HL-60/S4 treated with phorbol 12-myristate 13-acetate at 8.2 ng/mL for 4 days and 3 days (cell line): Measurements from ENCODE around the gene PYM1.
"Not testable (repeated sequence)": the region's sequence is repeated elsewhere in the genome, so short reads cannot be mapped to it uniquely, and the experiment has no call there.

Experiments
- in situ Hi-C: fragments of 300-500 bp; cut with MboI; formaldehyde crosslinking; loops from 2 replicates; pipeline ENCODE4 v1.15.0; 2022; ENCODE audit warnings: low sequenced_read_pairs

Gene PYM1

GRCh38 chr12:55922126-55922525 lies 5.6 kb downstream of the PYM1 start:
- in situ Hi-C loops, result no loop called here

GRCh38 chr12:55919032-55919431 lies 8.7 kb downstream of the PYM1 start:
- in situ Hi-C loops, result not testable (repeated sequence)

- in situ Hi-C loops, result no loop called here
Observed at GRCh38 chr12:55915482-55915859, 12.2 kb downstream of the PYM1 start.

GRCh38 chr12:55912908-55913307 lies 14.8 kb downstream of the PYM1 start:
- in situ Hi-C loops, result no loop called here

- in situ Hi-C loops, result no loop called here
Observed at GRCh38 chr12:55909513-55909884, 18.2 kb downstream of the PYM1 start.

GRCh38 chr12:55908726-55909512 lies 18.8 kb downstream of the PYM1 start:
- in situ Hi-C loops, result no loop called here

GRCh38 chr12:55906056-55906455 lies 21.6 kb downstream of the PYM1 start:
- in situ Hi-C loops, result no loop called here

GRCh38 chr12:55901881-55902490 lies 25.7 kb downstream of the PYM1 start:
- in situ Hi-C loops, result no loop called here

GRCh38 chr12:55899082-55899481 lies 28.6 kb downstream of the PYM1 start:
- in situ Hi-C loops, result no loop called here

- in situ Hi-C loops, result no loop called here
Observed at GRCh38 chr12:55893723-55894122, 34.0 kb downstream of the PYM1 start.

- in situ Hi-C loops, result no loop called here
Observed at GRCh38 chr12:55891310-55891709, 36.4 kb downstream of the PYM1 start.

- in situ Hi-C loops, result no loop called here
Observed at GRCh38 chr12:55885113-55885512, 42.6 kb downstream of the PYM1 start.

GRCh38 chr12:55877824-55878223 lies 49.9 kb downstream of the PYM1 start:
- in situ Hi-C loops, result no loop called here

GRCh38 chr12:55875704-55876467 lies 51.8 kb downstream of the PYM1 start:
- in situ Hi-C loops, result no loop called here

GRCh38 chr12:55874443-55874842 lies 53.3 kb downstream of the PYM1 start:
- in situ Hi-C loops, result no loop called here

GRCh38 chr12:55866454-55867004 lies 61.2 kb downstream of the PYM1 start:
- in situ Hi-C loops, result not testable (repeated sequence)

- in situ Hi-C loops, result no loop called here
Observed at GRCh38 chr12:55865327-55865726, 62.4 kb downstream of the PYM1 start.

- in situ Hi-C loops, result not testable (repeated sequence)
Observed at GRCh38 chr12:55862931-55863330, 64.8 kb downstream of the PYM1 start.

GRCh38 chr12:55862286-55862685 lies 65.4 kb downstream of the PYM1 start:
- in situ Hi-C loops, result no loop called here

GRCh38 chr12:55861871-55862270 lies 65.8 kb downstream of the PYM1 start:
- in situ Hi-C loops, result no loop called here

- in situ Hi-C loops, result no loop called here
Observed at GRCh38 chr12:55861396-55861795, 66.3 kb downstream of the PYM1 start.

- in situ Hi-C loops, result no loop called here
Observed at GRCh38 chr12:55852740-55853139, 75.0 kb downstream of the PYM1 start.
